Measurements from ENCODE around the gene MGAT3.

The MGAT3 gene

GRCh38 chr22:39429186-39429585, 27.6 kb upstream of the MGAT3 start:
- H3K27ac ChIP-seq (ENCODE audit: low read length) = no peak overlapping the region

GRCh38 chr22:39429916-39430575, 26.8 kb upstream of the MGAT3 start:
- H3K4me2 ChIP-seq (ENCODE audit: insufficient read depth, low read length) = no peak overlapping the region
- no peak overlapping the region for H3K9ac ChIP-seq (ENCODE audit: low read depth, low read length)
- no peak for ATAC-seq (ENCODE audit: insufficient read depth, low read depth)
- H3K79me2 ChIP-seq (ENCODE audit: insufficient read depth, low read length) = no peaks in the 10 kb centered on the region
- TF ChIP-seq EZH2 (IDR thresholded peaks at IDR 0.05; ENCODE audit: borderline replicate concordance, low read depth, low read length, severe bottlenecking) (no peak), CTCF (IDR thresholded peaks at IDR 0.05; ENCODE audit: borderline replicate concordance, extremely low read depth, low read length, poor library complexity, severe bottlenecking) (no peak)
- H3K4me1 ChIP-seq (ENCODE audit: insufficient read depth, low read length) = no peaks in the 10 kb centered on the region
- H3K27me3 ChIP-seq (ENCODE audit: insufficient read depth, low read length, poor library complexity) = no peaks in the 10 kb centered on the region
- no peak overlapping the region for H3K4me3 ChIP-seq (ENCODE audit: low read depth in 1 of 2, low read length in 2 of 2)
- no peak overlapping the region for H2AFZ ChIP-seq (ENCODE audit: low read depth, low read length)
- H3K9me3 ChIP-seq (ENCODE audit: insufficient read depth, low read length, severe bottlenecking) = no peaks in the 10 kb centered on the region
- no peaks in the 10 kb centered on the region for H4K20me1 ChIP-seq (ENCODE audit: insufficient read depth, low read length)
- peaks cover 58% of the 10 kb centered on the region for H3K36me3 ChIP-seq (ENCODE audit: insufficient read depth, low read length)
- H3K27ac ChIP-seq (ENCODE audit: low read length) = no peak overlapping the region
- DNase-seq = no peak

More at GRCh38 chr22:39429186-39429585, 27.6 kb upstream of the MGAT3 start:
- no peak overlapping the region for H2AFZ ChIP-seq (ENCODE audit: low read depth, low read length)
- H4K20me1 ChIP-seq (ENCODE audit: insufficient read depth, low read length) = no peaks in the 10 kb centered on the region
- no peaks in the 10 kb centered on the region for H3K9me3 ChIP-seq (ENCODE audit: insufficient read depth, low read length, severe bottlenecking)
- H3K27me3 ChIP-seq (ENCODE audit: insufficient read depth, low read length, poor library complexity) = no peaks in the 10 kb centered on the region
- H3K9ac ChIP-seq (ENCODE audit: low read depth, low read length) = no peak overlapping the region
- no peak for TF ChIP-seq CTCF (IDR thresholded peaks at IDR 0.05; ENCODE audit: borderline replicate concordance, extremely low read depth, low read length, poor library complexity, severe bottlenecking)
- no peak for TF ChIP-seq EZH2 (IDR thresholded peaks at IDR 0.05; ENCODE audit: borderline replicate concordance, low read depth, low read length, severe bottlenecking)
- no peaks in the 10 kb centered on the region for H3K4me1 ChIP-seq (ENCODE audit: insufficient read depth, low read length)
- H3K79me2 ChIP-seq (ENCODE audit: insufficient read depth, low read length) = no peaks in the 10 kb centered on the region
- H3K4me3 ChIP-seq (ENCODE audit: low read depth in 1 of 2, low read length in 2 of 2) = no peak overlapping the region
- H3K36me3 ChIP-seq (ENCODE audit: insufficient read depth, low read length) = peaks cover 62% of the 10 kb centered on the region
- ATAC-seq (ENCODE audit: insufficient read depth, low read depth) (no peak), DNase-seq (no peak)
- no peak overlapping the region for H3K4me2 ChIP-seq (ENCODE audit: insufficient read depth, low read length)

GRCh38 chr22:39430576-39431150, 26.1 kb upstream of the MGAT3 start:
- H3K4me3 ChIP-seq (ENCODE audit: low read depth in 1 of 2, low read length in 2 of 2) = no peak overlapping the region
- no peaks in the 10 kb centered on the region for H3K9me3 ChIP-seq (ENCODE audit: insufficient read depth, low read length, severe bottlenecking)
- no peaks in the 10 kb centered on the region for H3K27me3 ChIP-seq (ENCODE audit: insufficient read depth, low read length, poor library complexity)
- peaks cover 3% of the 10 kb centered on the region; the same call in 1 of the 2 replicates for H4K20me1 ChIP-seq (ENCODE audit: insufficient read depth, low read length)
- no peak for DNase-seq
- no peaks in the 10 kb centered on the region for H3K4me1 ChIP-seq (ENCODE audit: insufficient read depth, low read length)
- no peak overlapping the region for H2AFZ ChIP-seq (ENCODE audit: low read depth, low read length)
- H3K79me2 ChIP-seq (ENCODE audit: insufficient read depth, low read length) = no peaks in the 10 kb centered on the region
- TF ChIP-seq EZH2 (IDR thresholded peaks at IDR 0.05; ENCODE audit: borderline replicate concordance, low read depth, low read length, severe bottlenecking) (no peak), CTCF (IDR thresholded peaks at IDR 0.05; ENCODE audit: borderline replicate concordance, extremely low read depth, low read length, poor library complexity, severe bottlenecking) (no peak)
- H3K36me3 ChIP-seq (ENCODE audit: insufficient read depth, low read length) = peaks cover 58% of the 10 kb centered on the region
- ATAC-seq (ENCODE audit: insufficient read depth, low read depth) = no peak
- H3K27ac ChIP-seq (ENCODE audit: low read length) = no peak overlapping the region
- no peak overlapping the region for H3K4me2 ChIP-seq (ENCODE audit: insufficient read depth, low read length)
- H3K9ac ChIP-seq (ENCODE audit: low read depth, low read length) = no peak overlapping the region

Data from DND-41 (cell line).